B cell (primary cell): ENCODE data around the gene TRIM65. TPM values are rescaled to one million over a fixed set of nuclear protein-coding genes. Genes with fewer than 3 reads are reported as not detected.

Experiments
- ATAC-seq: fragments of 200-7000 bp; cut with Tn5 transposase; one replicate; pipeline ENCODE4 v1.10.0; 2021; ENCODE audit warnings: low read depth, mild to moderate bottlenecking, moderate number of reproducible peaks, moderate library complexity
- CTCF ChIA-PET: fragments of 350-600 bp; sonication (Branson Sonifier 250); formaldehyde crosslinking; loops from one replicate; lab custom pipeline; 2021; ENCODE audit warnings: antibody characterized with exemption, inconsistent platforms; lab: Charles Lee
- POLR2A ChIA-PET: fragments of 350-600 bp; sonication (Branson Sonifier 250); formaldehyde crosslinking; loops from one replicate; lab custom pipeline; 2021; ENCODE audit warnings: antibody characterized with exemption; lab: Charles Lee
- DNase-seq: peaks from one replicate; pipeline ENCODE4 v3.0.0; 2013
- H2AFZ ChIP-seq: 2 replicates; pipeline ENCODE4 v1.6.1; 2012; ENCODE audit warnings: mild to moderate bottlenecking, low read depth, low read length; ENCODE audit not compliant: insufficient read depth, poor library complexity, severe bottlenecking
- H3K27ac ChIP-seq, 2 donors: 1 replicate in 1 of 2; 2 replicates in 1 of 2; pipeline ENCODE4 v1.5.1; 2012 to 2013; ENCODE audit warnings: low read length in 2 of 2, mild to moderate bottlenecking in 2 of 2, moderate library complexity in 1 of 2
- H3K27me3 ChIP-seq, 4 experiments: fragments of 200-600 bp in 1 of 4; sonication (generic) in 1 of 4; replicated peaks in 1 of 4; 1 replicate in 2 of 4; 2 replicates in 2 of 4; pipeline versions ENCODE4 v1.6.1 to v1.7.0; 2013 to 2016; ENCODE audit warnings: low read length in 3 of 4, mild to moderate bottlenecking in 2 of 4, mixed read lengths in 1 of 4, moderate library complexity in 1 of 4; ENCODE audit not compliant: insufficient read depth in 4 of 4, control insufficient read depth in 3 of 4; ENCODE audit errors: control extremely low read depth in 1 of 4
- H3K36me3 ChIP-seq, 2 experiments: replicated peaks in 1 of 2; 1 replicate in 1 of 2; 2 replicates in 1 of 2; pipeline versions ENCODE4 v1.6.1 to v1.7.1; 2013; ENCODE audit warnings: low read length in 1 of 2; ENCODE audit not compliant: insufficient read depth in 2 of 2, control insufficient read depth in 1 of 2; ENCODE audit errors: control extremely low read depth in 1 of 2, extremely low read depth in 1 of 2
- H3K4me1 ChIP-seq, 2 donors: fragments of 200-600 bp in 1 of 2; sonication (generic) in 1 of 2; 1 replicate in 1 of 2; 2 replicates in 1 of 2; pipeline versions ENCODE4 v1.5.1 to v1.6.1; 2013 to 2017; ENCODE audit warnings: low read length in 2 of 2; ENCODE audit not compliant: control insufficient read depth in 2 of 2, insufficient read depth in 2 of 2
- H3K4me2 ChIP-seq: replicated peaks from 2 replicates; pipeline ENCODE3; 2012; ENCODE audit warnings: mild to moderate bottlenecking, low read depth, low read length; ENCODE audit not compliant: poor library complexity, severe bottlenecking
- H3K4me3 ChIP-seq, 5 experiments: fragments of 200-600 bp in 1 of 5; sonication (generic) in 1 of 5; 1 replicate in 3 of 5; 2 replicates in 2 of 5; pipeline versions ENCODE4 v1.5.1 to v1.7.0; 2011 to 2016; ENCODE audit warnings: low read length in 4 of 5, mild to moderate bottlenecking in 4 of 5, low read depth in 2 of 5, control low read depth in 1 of 5, moderate library complexity in 1 of 5; ENCODE audit not compliant: insufficient read depth in 1 of 5; ENCODE audit errors: control extremely low read depth in 1 of 5, extremely low read depth in 1 of 5
- H3K79me2 ChIP-seq: fragments of 200-600 bp; sonication (generic); one replicate; pipeline ENCODE4 v1.6.0; 2016; ENCODE audit warnings: low read length; ENCODE audit not compliant: control insufficient read depth, insufficient read depth
- H3K9ac ChIP-seq: fragments of 200-600 bp; sonication (generic); 2 replicates; pipeline ENCODE4 v1.6.1; 2017; ENCODE audit warnings: mild to moderate bottlenecking, low read length, moderate library complexity
- H3K9me3 ChIP-seq, 3 donors: one replicate each; pipeline versions ENCODE4 v1.6.1 to v1.7.1; 2013; ENCODE audit warnings: low read length in 2 of 3; ENCODE audit not compliant: control insufficient read depth in 2 of 3, insufficient read depth in 1 of 3; ENCODE audit errors: control extremely low read depth in 1 of 3
- H4K20me1 ChIP-seq: 2 replicates; pipeline ENCODE4 v1.6.0; 2012; ENCODE audit warnings: mild to moderate bottlenecking, low read length; ENCODE audit not compliant: insufficient read depth, control insufficient read depth, poor library complexity, severe bottlenecking
- H3K27ac Mint-ChIP-seq: one replicate; pipeline ENCODE4 v1.8.0; 2021; ENCODE audit warnings: mixed read lengths
- H3K27me3 Mint-ChIP-seq: one replicate; pipeline ENCODE4 v1.8.0; 2021; ENCODE audit warnings: mixed read lengths
- H3K4me1 Mint-ChIP-seq: one replicate; pipeline ENCODE4 v1.8.0; 2021; ENCODE audit warnings: mixed read lengths
- H3K4me3 Mint-ChIP-seq: one replicate; pipeline ENCODE4 v1.8.0; 2021; ENCODE audit warnings: mixed read lengths
- H3K9me3 Mint-ChIP-seq: one replicate; pipeline ENCODE4 v1.8.0; 2022; ENCODE audit warnings: mixed read lengths; ENCODE audit not compliant: insufficient read depth
- CTCF ChIP-seq: fragments of 200-600 bp; IDR thresholded peaks from one replicate; pipeline ENCODE4 v1.8.0; 2022; ENCODE audit warnings: antibody characterized with exemption, mild to moderate bottlenecking
- EZH2 ChIP-seq: IDR thresholded peaks from 2 replicates; pipeline ENCODE4 v1.6.1; 2012; ENCODE audit warnings: borderline replicate concordance, low read depth, mild to moderate bottlenecking, moderate library complexity, low read length; ENCODE audit not compliant: insufficient read depth, poor library complexity, severe bottlenecking
- WGBS: methylation state at CpG from one replicate; pipeline ENCODE4 v1.1.5; 2013; ENCODE audit warnings: missing lambda C conversion rate; ENCODE audit not compliant: insufficient coverage; 5-methylcytosine and 5-hydroxymethylcytosine counted together
- intact Hi-C: fragments of 100-400 bp; cut with micrococcal nuclease; formaldehyde crosslinking; loops from one replicate; pipeline ENCODE4 v1.10.0; 2022
- polyA plus RNA-seq: library from polyadenylated mRNA; depleted of rRNA; stranded (reverse); fragments of >200 nt; gene quantifications from 2 replicates; pipeline ENCODE4 v1.2.3, GENCODE V29; 2012
- total RNA-seq, 2 donors: library from RNA; stranded (reverse); fragments of 120-200 nt in 1 of 2; gene quantifications; 1 replicate in 1 of 2; 2 replicates in 1 of 2; pipeline versions ENCODE4 v1.2.3 to v1.2.4, GENCODE V29; 2013 to 2022

TRIM65 gene
- total and polyA plus RNA-seq, 2 donors (not counting 1 experiment from before 2014, with no cell fraction given) = 16.8 to 40.7 TPM

GRCh38 chr17:75843577-75844529, 52.9 kb downstream of the TRIM65 start, which contains the start of gene UNC13D:
UNC13D (minus strand) TSS chr17:75844404; CDS start chr17:75844337, 67 bp downstream.
- Histone ChIP-seq H3K36me3 (peaks cover 0 to 54% of the 10 kb centered on the region in 2 experiments), H3K9me3 (no peaks in the 10 kb centered on the region), H3K4me2 (peak within 1 kb of the TSS; percentile 99), H3K27ac (peak within 1 kb of the TSS; percentile 92 to 93), H3K4me3 (peak within 1 kb of the TSS; percentile 71 to 86 (median 76)), H3K27me3 (no peaks in the 10 kb centered on the region), H3K4me1 (peaks cover 17 to 40% of the 10 kb centered on the region in 2 donors), H3K79me2 (peaks cover 40% of the 10 kb centered on the region), H3K9ac (peak within 1 kb of the TSS; percentile 91), H2AFZ (peak within 1 kb of the TSS; percentile 95), H4K20me1 (peaks cover 12% of the 10 kb centered on the region)
- ChIA-PET POLR2A (interaction anchor here (0.5 to 4.5 kb wide), 15 partner anchors 11 to 645 kb away, joined by 3 to 82 read pairs (median 6); partner anchors contain the start of genes GALK1, MRPL38, TRIM65 and UNK), CTCF (interaction anchor here (0.9 to 7.2 kb wide), 11 partner anchors 11 to 96 kb away, joined by 3 to 53 read pairs (median 6); partner anchors contain the start of genes TRIM47, TRIM65 and WBP2)
- DNase-seq = peak; percentile 71
- Mint-ChIP-seq H3K9me3 (no peaks in the 10 kb centered on the region), H3K4me1 (peaks cover 26% of the 10 kb centered on the region), H3K27ac (peak within 1 kb of the TSS; percentile 97), H3K4me3 (peak within 1 kb of the TSS; percentile 94), H3K27me3 (no peaks in the 10 kb centered on the region)
- 2% methylated on average over 22 of the region's 35 CpGs for WGBS
- no peak for TF ChIP-seq CTCF
- TF ChIP-seq EZH2 = no peak
- ATAC-seq = peak; percentile 46
- intact Hi-C loops = loop anchor here (2.0 to 10.0 kb wide), 4 partner anchors 33 to 161 kb away; partner anchors contain the start of genes CDK3, TRIM47, TRIM65 and UNK
